ENCODE results near the gene ZDHHC16.

DNA sequence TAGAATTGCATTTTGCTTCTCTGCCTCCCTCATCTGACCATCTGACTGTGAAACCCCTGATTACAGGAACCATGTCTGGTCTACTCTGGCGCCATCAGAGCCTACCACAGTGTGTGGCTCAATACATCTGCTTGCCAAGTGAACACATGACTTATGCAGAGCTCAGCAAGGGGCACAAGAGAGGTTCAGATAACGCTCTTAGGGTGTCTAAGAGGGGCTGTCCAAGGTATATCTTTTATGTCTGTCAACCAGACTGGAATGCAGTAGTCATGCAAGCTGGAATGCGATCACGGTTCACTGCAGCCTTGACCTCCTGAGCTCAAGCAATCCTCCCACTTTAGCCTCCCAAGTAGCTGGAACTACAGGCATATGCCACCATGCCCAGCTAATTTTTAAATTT lies 34.6 kb upstream of the ZDHHC16 start:
- TF ChIP-seq, protein P1, sequence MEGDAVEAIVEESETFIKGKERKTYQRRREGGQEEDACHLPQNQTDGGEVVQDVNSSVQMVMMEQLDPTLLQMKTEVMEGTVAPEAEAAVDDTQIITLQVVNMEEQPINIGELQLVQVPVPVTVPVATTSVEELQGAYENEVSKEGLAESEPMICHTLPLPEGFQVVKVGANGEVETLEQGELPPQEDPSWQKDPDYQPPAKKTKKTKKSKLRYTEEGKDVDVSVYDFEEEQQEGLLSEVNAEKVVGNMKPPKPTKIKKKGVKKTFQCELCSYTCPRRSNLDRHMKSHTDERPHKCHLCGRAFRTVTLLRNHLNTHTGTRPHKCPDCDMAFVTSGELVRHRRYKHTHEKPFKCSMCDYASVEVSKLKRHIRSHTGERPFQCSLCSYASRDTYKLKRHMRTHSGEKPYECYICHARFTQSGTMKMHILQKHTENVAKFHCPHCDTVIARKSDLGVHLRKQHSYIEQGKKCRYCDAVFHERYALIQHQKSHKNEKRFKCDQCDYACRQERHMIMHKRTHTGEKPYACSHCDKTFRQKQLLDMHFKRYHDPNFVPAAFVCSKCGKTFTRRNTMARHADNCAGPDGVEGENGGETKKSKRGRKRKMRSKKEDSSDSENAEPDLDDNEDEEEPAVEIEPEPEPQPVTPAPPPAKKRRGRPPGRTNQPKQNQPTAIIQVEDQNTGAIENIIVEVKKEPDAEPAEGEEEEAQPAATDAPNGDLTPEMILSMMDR (IDR thresholded peaks at IDR 0.05), result no peak
- no peak for TF ChIP-seq POLR2A (IDR thresholded peaks at IDR 0.05)

Measured in uterus (tissue), 2 donors.